GM18951 (cell line): ENCODE measurements around the gene PCED1A.
"Not testable (repeated sequence)": the region's sequence is repeated elsewhere in the genome, so short reads cannot be mapped to it uniquely, and the experiment has no call there.

Experiments used
- POLR2A ChIP-seq: IDR thresholded peaks from 4 replicates; pipeline ENCODE4 v1.6.1; 2011; ENCODE audit warnings: mild to moderate bottlenecking; ENCODE audit not compliant: insufficient read length, insufficient read depth; ENCODE audit errors: extremely low read depth
- in situ Hi-C: fragments of 300-500 bp; cut with MboI; formaldehyde crosslinking; loops from one replicate; pipeline ENCODE4 v1.12.0; 2022; ENCODE audit warnings: low sequenced_read_pairs, mixed read lengths, inconsistent platforms; ENCODE audit not compliant: unreplicated experiment

The PCED1A gene

GRCh38 chr20:2847802-2848201 is 7.3 kb upstream of the PCED1A start:
- no peak for TF ChIP-seq POLR2A
- in situ Hi-C loops: no loop called here

GRCh38 chr20:2846698-2847097 is 6.2 kb upstream of the PCED1A start:
- in situ Hi-C loops: no loop called here
- no peak for TF ChIP-seq POLR2A

- in situ Hi-C loops: no loop called here
- no peak for TF ChIP-seq POLR2A
Measured at GRCh38 chr20:2845607-2846006, 5.2 kb upstream of the PCED1A start.

DNA sequence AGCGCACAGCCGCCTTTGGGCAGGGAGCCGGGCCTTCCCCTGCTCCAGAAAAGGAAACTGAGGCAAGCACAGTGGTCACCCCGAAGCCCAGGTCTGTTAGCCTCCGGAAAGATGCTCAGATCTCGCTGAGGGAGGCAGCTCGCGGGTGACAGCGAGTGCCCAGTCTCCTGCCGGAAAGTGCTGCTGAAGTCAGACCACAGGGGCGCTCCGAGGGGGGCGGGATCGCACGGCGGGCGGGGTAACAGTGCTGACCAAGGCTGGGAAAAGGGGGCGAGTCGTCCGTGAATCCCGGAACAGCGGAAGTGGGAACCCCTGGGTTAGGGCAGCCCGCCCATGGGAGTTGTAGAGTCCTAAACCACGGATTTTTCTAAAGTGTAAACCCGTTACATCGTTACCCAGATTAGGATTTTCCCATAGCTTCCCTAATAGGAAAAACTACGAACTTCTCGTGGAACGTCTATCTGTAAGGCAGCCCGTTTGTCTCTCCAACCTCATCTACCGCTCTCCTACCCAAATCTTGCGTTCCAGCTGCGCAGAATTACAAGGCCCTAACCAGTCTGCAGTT is 594 bp upstream of the PCED1A start:
- TF ChIP-seq POLR2A: no peak
- in situ Hi-C loops: no loop called here

GRCh38 chr20:2839732-2840137 is 720 bp downstream of the PCED1A start:
- in situ Hi-C loops: no loop called here
- TF ChIP-seq POLR2A: no peak

- in situ Hi-C loops: no loop called here
- no peak for TF ChIP-seq POLR2A
Measured at GRCh38 chr20:2838847-2839671, 1.4 kb downstream of the PCED1A start.

GRCh38 chr20:2838170-2838797 is 2.2 kb downstream of the PCED1A start:
- in situ Hi-C loops: no loop called here
- no peak for TF ChIP-seq POLR2A

GRCh38 chr20:2837221-2837960 is 3.1 kb downstream of the PCED1A start:
- in situ Hi-C loops: no loop called here
- no peak for TF ChIP-seq POLR2A

GRCh38 chr20:2836035-2836434 is 4.4 kb downstream of the PCED1A start:
- in situ Hi-C loops: no loop called here
- no peak for TF ChIP-seq POLR2A

DNA sequence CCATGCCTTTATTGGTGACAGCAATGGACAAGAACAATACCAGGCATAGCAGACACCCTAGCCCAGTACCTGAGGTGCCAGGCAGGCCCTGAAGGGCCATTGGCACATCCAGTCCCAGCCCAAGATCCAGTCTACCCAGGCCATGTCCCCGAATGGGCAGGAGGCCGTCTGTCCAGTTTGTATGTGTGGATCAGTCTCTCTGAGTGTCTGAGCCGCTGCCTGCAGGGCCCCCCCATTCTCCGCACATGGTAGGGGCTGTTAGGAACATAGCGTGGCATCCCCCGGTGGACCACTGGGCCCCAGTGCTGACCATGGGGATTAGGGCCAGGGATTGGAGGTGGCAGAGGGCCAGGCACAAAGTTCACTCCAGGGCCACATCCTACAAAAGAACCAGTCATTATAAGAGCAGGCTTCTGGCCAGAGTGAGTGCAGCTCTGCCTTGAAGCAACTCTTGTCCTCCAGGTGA is 5.1 kb downstream of the PCED1A start:
- TF ChIP-seq POLR2A: no peak
- in situ Hi-C loops: no loop called here

- no peak for TF ChIP-seq POLR2A
- in situ Hi-C loops: no loop called here
Measured at GRCh38 chr20:2834401-2835110, 5.9 kb downstream of the PCED1A start.

DNA sequence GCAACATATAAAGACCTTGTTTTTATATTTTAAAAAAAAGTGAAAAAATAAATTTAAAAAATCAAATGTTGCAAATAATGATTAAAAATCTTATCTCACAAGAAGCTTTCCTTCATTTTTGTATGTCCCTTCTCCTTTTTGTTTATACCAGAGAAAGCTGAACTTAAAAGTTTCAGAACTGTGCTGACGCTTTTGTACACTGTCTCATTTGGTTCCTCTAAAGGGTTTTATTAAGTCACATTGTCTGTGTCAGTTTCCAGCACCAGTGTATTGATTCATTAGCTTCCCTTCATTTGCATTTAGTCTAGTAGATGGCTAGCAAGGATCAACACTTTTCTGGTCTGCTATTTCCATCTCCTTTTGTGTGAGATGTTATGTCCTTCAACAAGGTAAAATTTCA is 6.7 kb downstream of the PCED1A start:
- in situ Hi-C loops: no loop called here
- TF ChIP-seq POLR2A: no peak

DNA sequence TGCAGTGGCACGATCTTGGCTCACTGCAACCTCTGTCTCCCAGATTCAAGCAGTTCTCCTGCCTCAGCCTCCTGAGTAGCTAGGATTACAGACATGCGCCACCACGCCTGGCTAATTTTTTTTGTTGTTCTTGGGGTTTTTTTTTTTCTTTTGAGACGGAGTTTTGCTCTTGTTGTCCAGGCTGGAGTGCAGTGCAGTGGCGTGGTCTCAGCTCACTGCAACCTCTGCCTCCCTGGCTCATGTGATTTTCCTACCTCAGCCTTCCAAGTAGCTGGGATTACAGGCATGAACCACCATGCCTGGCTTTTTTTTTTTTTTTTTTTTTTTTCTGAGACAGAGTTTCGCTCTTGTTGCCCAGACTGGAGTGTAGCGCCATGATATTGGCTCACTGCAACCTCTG is 9.2 kb downstream of the PCED1A start:
- in situ Hi-C loops: not testable (repeated sequence)
